Measurements from ENCODE around the gene CDK2. TPM values are rescaled to one million over a fixed set of nuclear protein-coding genes. Genes with fewer than 3 reads are reported as not detected.

The CDK2 gene
- total RNA-seq, 2 donors from 2014 or later: 60.8 to 69.8 TPM

DNA sequence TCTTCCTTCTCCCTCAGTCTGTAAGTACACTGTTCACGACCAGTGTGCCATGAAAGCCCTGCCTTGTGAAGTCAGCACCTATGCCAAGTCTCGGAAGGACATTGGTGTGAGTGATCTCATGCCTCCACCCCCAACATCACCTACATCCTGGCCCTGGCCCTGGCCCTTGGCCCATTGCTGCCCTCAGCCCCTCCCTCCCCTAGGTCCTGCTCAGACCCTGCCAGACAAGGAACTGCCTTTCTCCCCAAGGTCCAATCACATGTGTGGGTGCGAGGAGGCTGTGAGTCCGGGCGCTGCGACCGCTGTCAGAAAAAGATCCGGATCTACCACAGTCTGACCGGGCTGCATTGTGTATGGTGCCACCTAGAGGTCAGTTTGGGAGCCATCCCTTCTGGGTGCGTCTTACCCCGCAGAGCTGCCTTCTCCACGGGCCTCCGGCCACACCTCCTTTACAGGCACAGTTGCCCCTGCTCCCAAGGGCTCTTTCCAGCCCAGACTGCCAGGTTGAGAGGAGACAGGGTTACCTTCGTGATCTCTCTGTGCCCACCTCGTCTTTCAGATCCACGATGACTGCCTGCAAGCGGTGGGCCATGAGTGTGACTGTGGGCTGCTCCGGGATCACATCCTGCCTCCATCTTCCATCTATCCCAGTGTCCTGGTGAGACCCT lies 26.4 kb upstream of the CDK2 start:
- H3K9ac ChIP-seq (ENCODE audit: extremely low read depth, low read length, poor library complexity, severe bottlenecking): no peak overlapping the region
- WGBS, 2 experiments (ENCODE audit: insufficient coverage in 1 of 2, insufficient read length in 1 of 2): 19 to 30% methylated on average over 16 to 18 of the region's 18 CpGs
- no peak overlapping the region for H3K4me3 ChIP-seq (ENCODE audit: low read length)
- peaks cover 4% of the 10 kb centered on the region for H3K27me3 ChIP-seq (ENCODE audit: control insufficient read depth, insufficient read depth, low read length, poor library complexity, severe bottlenecking)
- no peaks in the 10 kb centered on the region for H3K9me3 ChIP-seq (ENCODE audit: control insufficient read depth, low read length)
- Mint-ChIP-seq H3K36me3 (ENCODE audit: low read depth) (no peaks in the 10 kb centered on the region), H3K4me3 (peak overlapping the region; percentile 20), H3K9me3 (no peaks in the 10 kb centered on the region), H3K4me1 (peaks cover 7% of the 10 kb centered on the region), H3K27ac (no peak overlapping the region), H3K27me3 (ENCODE audit: insufficient read depth) (peaks cover 38% of the 10 kb centered on the region)
- no peak overlapping the region for H3K27ac ChIP-seq (ENCODE audit: low read depth, low read length)
- H3K4me1 ChIP-seq (ENCODE audit: control insufficient read depth, insufficient read depth, low read length): no peaks in the 10 kb centered on the region
- peak; percentile 99 for DNase-seq
- H3K36me3 ChIP-seq (ENCODE audit: control insufficient read depth, insufficient read depth, low read length): no peaks in the 10 kb centered on the region
- TF ChIP-seq, protein P1, sequence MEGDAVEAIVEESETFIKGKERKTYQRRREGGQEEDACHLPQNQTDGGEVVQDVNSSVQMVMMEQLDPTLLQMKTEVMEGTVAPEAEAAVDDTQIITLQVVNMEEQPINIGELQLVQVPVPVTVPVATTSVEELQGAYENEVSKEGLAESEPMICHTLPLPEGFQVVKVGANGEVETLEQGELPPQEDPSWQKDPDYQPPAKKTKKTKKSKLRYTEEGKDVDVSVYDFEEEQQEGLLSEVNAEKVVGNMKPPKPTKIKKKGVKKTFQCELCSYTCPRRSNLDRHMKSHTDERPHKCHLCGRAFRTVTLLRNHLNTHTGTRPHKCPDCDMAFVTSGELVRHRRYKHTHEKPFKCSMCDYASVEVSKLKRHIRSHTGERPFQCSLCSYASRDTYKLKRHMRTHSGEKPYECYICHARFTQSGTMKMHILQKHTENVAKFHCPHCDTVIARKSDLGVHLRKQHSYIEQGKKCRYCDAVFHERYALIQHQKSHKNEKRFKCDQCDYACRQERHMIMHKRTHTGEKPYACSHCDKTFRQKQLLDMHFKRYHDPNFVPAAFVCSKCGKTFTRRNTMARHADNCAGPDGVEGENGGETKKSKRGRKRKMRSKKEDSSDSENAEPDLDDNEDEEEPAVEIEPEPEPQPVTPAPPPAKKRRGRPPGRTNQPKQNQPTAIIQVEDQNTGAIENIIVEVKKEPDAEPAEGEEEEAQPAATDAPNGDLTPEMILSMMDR (conservative IDR thresholded peaks at IDR 0.05): peak; percentile 95

DNA sequence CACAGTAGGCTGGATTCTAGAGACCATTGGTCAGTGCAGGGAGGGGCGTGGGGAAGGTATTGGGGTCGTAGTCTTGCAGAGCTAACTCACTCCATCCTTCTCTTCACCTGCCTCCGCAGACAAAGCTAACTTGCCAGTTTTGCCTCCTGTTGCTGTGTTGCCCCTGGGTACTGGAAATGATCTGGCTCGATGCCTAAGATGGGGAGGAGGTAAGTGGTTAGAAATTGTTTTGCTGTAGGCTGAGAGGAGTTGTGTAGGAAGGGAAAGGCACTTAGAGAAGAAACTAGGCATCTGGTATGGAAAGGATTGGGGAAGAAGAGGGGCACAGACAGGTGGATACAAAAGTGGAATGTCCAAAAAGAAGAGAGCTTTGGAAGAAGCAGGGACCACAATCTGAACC lies 24.6 kb upstream of the CDK2 start:
- Mint-ChIP-seq H3K36me3 (ENCODE audit: low read depth) (no peaks in the 10 kb centered on the region), H3K4me3 (no peak overlapping the region)
- no peak for DNase-seq

DNA sequence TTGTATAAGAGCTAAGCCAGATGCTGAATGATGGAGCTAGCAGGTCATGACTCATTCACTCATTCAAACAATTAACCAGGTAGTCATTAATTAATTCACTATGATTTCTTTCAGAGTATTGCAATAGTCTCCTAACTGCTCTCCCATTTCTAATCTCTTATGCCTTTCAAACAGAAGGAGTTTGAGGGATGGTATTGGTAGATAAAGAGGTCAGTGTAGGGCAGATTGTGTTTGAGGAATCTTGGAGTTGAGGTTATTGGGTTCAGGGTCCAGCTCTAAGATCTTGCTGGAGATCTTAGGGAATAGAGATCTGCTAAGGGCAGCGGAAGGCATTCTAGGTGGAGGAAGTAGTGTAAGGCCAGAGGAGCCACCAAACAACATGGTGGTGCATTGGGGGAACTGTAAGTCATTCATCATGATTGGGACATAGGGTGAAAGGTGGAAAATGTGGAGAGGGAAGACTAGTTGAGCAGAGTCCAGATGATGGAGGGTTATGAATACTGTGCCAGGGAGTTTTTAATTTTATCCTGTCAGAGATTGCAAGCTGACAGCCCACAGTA lies 24.0 kb upstream of the CDK2 start:
- DNase-seq: no peak
- no peaks in the 10 kb centered on the region for H3K4me1 ChIP-seq (ENCODE audit: control insufficient read depth, insufficient read depth, low read length)
- WGBS, 2 experiments (ENCODE audit: insufficient coverage in 1 of 2, insufficient read length in 1 of 2): 93 to 100% methylated on average over 1 of the region's 1 CpG
- H3K9me3 ChIP-seq (ENCODE audit: control insufficient read depth, low read length): no peaks in the 10 kb centered on the region
- H3K9me3 Mint-ChIP-seq: no peaks in the 10 kb centered on the region
- H3K27me3 Mint-ChIP-seq (ENCODE audit: insufficient read depth): peaks cover 14% of the 10 kb centered on the region
- no peaks in the 10 kb centered on the region for H3K36me3 Mint-ChIP-seq (ENCODE audit: low read depth)
- H3K36me3 ChIP-seq (ENCODE audit: control insufficient read depth, insufficient read depth, low read length): no peaks in the 10 kb centered on the region
- TF ChIP-seq, protein P1 (conservative IDR thresholded peaks at IDR 0.05): no peak
- H3K4me3 ChIP-seq (ENCODE audit: low read length): no peak overlapping the region
- no peak overlapping the region for H3K9ac ChIP-seq (ENCODE audit: extremely low read depth, low read length, poor library complexity, severe bottlenecking)
- H3K27ac Mint-ChIP-seq: no peak overlapping the region
- peaks cover 4% of the 10 kb centered on the region for H3K27me3 ChIP-seq (ENCODE audit: control insufficient read depth, insufficient read depth, low read length, poor library complexity, severe bottlenecking)
- H3K4me3 Mint-ChIP-seq: no peak overlapping the region
- H3K4me1 Mint-ChIP-seq: peaks cover 7% of the 10 kb centered on the region
- H3K27ac ChIP-seq (ENCODE audit: low read depth, low read length): no peak overlapping the region

More for the DNA sequence above, 24.6 kb upstream of the CDK2 start:
- peaks cover 7% of the 10 kb centered on the region for H3K4me1 Mint-ChIP-seq
- H3K9ac ChIP-seq (ENCODE audit: extremely low read depth, low read length, poor library complexity, severe bottlenecking): no peak overlapping the region
- H3K27ac ChIP-seq (ENCODE audit: low read depth, low read length): no peak overlapping the region
- H3K36me3 ChIP-seq (ENCODE audit: control insufficient read depth, insufficient read depth, low read length): no peaks in the 10 kb centered on the region
- WGBS, 2 experiments (ENCODE audit: insufficient coverage in 1 of 2, insufficient read length in 1 of 2): 80 to 88% methylated on average over 1 to 4 of the region's 4 CpGs
- H3K27me3 Mint-ChIP-seq (ENCODE audit: insufficient read depth): peaks cover 19% of the 10 kb centered on the region
- no peaks in the 10 kb centered on the region for H3K9me3 Mint-ChIP-seq
- H3K4me1 ChIP-seq (ENCODE audit: control insufficient read depth, insufficient read depth, low read length): no peaks in the 10 kb centered on the region
- TF ChIP-seq, protein P1 (conservative IDR thresholded peaks at IDR 0.05): no peak
- H3K27ac Mint-ChIP-seq: no peak overlapping the region
- H3K9me3 ChIP-seq (ENCODE audit: control insufficient read depth, low read length): no peaks in the 10 kb centered on the region
- peaks cover 4% of the 10 kb centered on the region for H3K27me3 ChIP-seq (ENCODE audit: control insufficient read depth, insufficient read depth, low read length, poor library complexity, severe bottlenecking)
- no peak overlapping the region for H3K4me3 ChIP-seq (ENCODE audit: low read length)

Measured in endodermal cell (in vitro differentiated cells).